IPS-20b (cell line): ENCODE data around the gene CELSR2.

ENCODE experiments used
- H3K27ac ChIP-seq: one replicate; pipeline ENCODE4 v1.5.1; 2013; ENCODE audit warnings: low read length
- H3K27me3 ChIP-seq: 2 replicates; pipeline ENCODE4 v1.6.1; 2013; ENCODE audit warnings: mild to moderate bottlenecking, low read length, inconsistent platforms; ENCODE audit not compliant: insufficient read depth
- H3K36me3 ChIP-seq: 2 replicates; pipeline ENCODE4 v1.6.1; 2013; ENCODE audit warnings: low read depth, mild to moderate bottlenecking, inconsistent platforms, low read length, moderate library complexity; ENCODE audit not compliant: insufficient read depth
- H3K4me1 ChIP-seq: 2 replicates; pipeline ENCODE4 v1.6.1; 2013; ENCODE audit warnings: mild to moderate bottlenecking, control low read depth, inconsistent platforms, low read length, moderate library complexity; ENCODE audit not compliant: insufficient read depth
- H3K4me3 ChIP-seq: 2 replicates; pipeline ENCODE4 v1.5.1; 2013; ENCODE audit warnings: mild to moderate bottlenecking, low read length, inconsistent platforms
- H3K9ac ChIP-seq: 2 replicates; pipeline ENCODE4 v1.6.1; 2013; ENCODE audit warnings: low read depth, mild to moderate bottlenecking, inconsistent platforms, low read length, moderate library complexity
- H3K9me3 ChIP-seq: 2 replicates; pipeline ENCODE4 v1.6.1; 2013; ENCODE audit warnings: mild to moderate bottlenecking, low read depth, low read length, inconsistent platforms; ENCODE audit not compliant: insufficient read depth

The CELSR2 gene

DNA sequence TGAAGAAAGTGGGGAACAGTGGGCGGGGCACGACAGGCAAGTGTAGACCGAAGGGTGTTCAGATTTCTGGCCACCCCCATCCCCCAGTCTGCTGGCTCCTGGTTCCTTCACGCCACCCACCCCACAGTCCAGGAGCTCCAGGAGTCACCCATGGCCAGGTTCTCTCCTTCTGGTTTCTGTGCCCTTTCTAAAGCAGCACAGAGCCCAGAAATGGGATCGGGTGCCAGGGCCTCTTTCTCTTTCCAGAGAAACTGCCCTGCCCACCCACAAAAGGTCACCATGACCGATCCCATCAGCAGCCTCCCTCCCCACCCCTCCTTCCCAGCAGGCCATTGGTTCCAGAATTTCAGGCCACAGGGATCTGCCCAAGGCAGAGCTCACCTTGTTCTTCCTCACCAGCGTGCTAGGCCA lies 3.2 kb upstream of the CELSR2 start:
- Histone ChIP-seq H3K9ac (no peak overlapping the region), H3K9me3 (no peaks in the 10 kb centered on the region), H3K4me3 (no peak overlapping the region), H3K27me3 (peaks cover 32% of the 10 kb centered on the region), H3K4me1 (peaks cover 11% of the 10 kb centered on the region; the same call in 1 of the 2 replicates), H3K27ac (no peak overlapping the region), H3K36me3 (peaks cover 1% of the 10 kb centered on the region; the same call in 1 of the 2 replicates)

DNA sequence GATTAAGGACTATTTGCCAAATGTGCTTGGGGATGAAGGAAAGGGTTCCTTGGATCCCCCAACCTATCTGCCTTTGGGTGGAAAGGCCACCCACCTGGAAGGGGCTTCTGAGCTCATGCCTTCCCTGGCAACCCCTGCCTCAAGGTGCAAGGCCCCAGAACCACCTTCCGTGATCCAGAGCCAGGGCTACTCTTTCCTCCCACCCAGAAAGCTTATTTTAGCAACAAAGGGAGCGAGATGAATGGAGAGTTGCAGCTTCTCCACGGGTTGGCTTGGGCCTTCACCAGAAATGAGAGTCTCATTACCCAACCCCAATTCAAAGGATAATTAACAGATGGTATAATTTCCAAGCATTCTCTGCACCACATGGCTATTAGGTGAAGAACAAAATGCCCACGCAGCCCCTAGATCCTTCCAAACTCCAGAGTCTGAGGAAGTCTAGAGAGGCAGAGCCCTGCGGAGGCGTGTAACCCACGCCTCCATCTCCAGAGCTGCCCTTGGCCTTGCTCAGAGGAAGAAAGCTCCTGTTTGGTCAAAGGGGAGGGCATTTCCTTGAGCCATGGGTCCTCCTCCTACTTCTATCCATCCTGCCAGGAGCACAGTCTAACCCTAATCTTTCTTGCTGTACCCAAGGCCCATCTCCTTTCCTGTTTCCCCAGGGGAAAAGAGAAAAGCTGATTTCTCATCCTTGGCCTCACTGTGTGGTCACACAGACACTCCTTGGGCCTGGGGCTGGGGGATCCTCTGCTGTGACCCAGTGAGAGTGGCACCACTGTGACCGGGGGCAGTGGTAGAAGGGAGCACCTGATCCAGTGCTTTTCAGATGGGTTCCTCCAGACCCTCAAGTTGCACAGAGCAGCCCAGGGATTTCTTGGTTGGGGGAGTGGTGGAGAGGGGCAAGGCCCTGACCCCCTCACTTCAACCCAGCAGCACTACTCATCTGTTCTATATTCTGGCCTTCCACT lies 1.7 kb upstream of the CELSR2 start:
- Histone ChIP-seq H3K4me1 (peaks cover 7% of the 10 kb centered on the region; the same call in 1 of the 2 replicates), H3K9ac (no peak overlapping the region), H3K4me3 (no peak overlapping the region), H3K27me3 (peaks cover 32% of the 10 kb centered on the region), H3K9me3 (no peaks in the 10 kb centered on the region), H3K36me3 (peaks cover 15% of the 10 kb centered on the region; the same call in 1 of the 2 replicates), H3K27ac (no peak overlapping the region)

DNA sequence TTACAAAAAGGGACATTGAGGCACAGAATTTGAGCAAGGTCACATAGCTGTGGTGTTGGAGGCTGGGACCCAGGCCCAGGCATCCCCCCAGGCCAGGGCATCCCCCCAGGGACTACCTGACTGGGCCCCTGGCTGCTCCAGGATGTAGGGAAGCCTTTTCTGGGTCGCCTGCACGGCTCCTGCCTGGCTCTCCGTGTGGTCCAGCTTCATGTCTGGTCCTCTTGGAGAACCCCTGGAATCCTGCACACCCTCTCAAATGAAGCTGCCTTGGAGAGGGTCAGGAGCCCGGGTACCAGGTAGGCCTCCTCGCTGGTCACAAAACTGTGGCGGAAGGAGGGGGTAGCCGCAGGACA lies 919 bp upstream of the CELSR2 start:
- peaks cover 32% of the 10 kb centered on the region for H3K27me3 ChIP-seq
- no peaks in the 10 kb centered on the region for H3K9me3 ChIP-seq
- H3K4me1 ChIP-seq = peaks cover 7% of the 10 kb centered on the region; the same call in 1 of the 2 replicates
- H3K36me3 ChIP-seq = peaks cover 15% of the 10 kb centered on the region; the same call in 1 of the 2 replicates
- H3K9ac ChIP-seq = no peak overlapping the region
- H3K4me3 ChIP-seq = no peak overlapping the region
- H3K27ac ChIP-seq = no peak overlapping the region

DNA sequence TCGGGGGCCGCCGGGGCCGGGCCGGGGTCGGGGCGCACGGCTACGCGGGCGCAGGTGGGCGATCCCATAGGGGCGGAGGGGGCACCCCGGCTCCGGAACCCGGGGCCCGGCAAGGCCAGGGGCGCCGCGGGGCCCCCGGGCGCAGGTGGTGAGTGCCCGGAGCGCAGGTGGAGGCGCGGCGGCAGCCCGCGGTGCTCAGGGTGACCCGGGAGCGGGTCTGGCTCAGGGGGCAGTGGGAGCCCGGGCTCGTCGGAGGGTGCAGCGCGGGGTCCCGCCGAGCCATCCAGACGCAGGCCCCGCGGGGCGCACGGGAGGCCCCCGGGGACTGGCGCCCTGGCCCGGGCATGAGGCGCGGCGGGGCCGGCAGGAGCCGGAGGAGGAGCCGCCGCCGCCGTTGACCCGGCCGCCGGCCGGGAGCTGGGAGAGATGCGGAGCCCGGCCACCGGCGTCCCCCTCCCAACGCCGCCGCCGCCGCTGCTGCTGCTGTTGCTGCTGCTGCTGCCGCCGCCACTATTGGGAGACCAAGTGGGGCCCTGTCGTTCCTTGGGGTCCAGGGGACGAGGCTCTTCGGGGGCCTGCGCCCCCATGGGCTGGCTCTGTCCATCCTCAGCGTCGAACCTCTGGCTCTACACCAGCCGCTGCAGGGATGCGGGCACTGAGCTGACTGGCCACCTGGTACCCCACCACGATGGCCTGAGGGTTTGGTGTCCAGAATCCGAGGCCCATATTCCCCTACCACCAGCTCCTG lies 489 bp downstream of the CELSR2 start:
- Histone ChIP-seq H3K9ac (peak overlapping the region; percentile 63; the same call in 1 of the 2 replicates), H3K4me1 (peaks cover 21% of the 10 kb centered on the region; the same call in 1 of the 2 replicates), H3K27me3 (peaks cover 32% of the 10 kb centered on the region), H3K4me3 (peak overlapping the region; percentile 60; the same call in 1 of the 2 replicates), H3K27ac (no peak overlapping the region), H3K9me3 (no peaks in the 10 kb centered on the region), H3K36me3 (peaks cover 15% of the 10 kb centered on the region; the same call in 1 of the 2 replicates)

DNA sequence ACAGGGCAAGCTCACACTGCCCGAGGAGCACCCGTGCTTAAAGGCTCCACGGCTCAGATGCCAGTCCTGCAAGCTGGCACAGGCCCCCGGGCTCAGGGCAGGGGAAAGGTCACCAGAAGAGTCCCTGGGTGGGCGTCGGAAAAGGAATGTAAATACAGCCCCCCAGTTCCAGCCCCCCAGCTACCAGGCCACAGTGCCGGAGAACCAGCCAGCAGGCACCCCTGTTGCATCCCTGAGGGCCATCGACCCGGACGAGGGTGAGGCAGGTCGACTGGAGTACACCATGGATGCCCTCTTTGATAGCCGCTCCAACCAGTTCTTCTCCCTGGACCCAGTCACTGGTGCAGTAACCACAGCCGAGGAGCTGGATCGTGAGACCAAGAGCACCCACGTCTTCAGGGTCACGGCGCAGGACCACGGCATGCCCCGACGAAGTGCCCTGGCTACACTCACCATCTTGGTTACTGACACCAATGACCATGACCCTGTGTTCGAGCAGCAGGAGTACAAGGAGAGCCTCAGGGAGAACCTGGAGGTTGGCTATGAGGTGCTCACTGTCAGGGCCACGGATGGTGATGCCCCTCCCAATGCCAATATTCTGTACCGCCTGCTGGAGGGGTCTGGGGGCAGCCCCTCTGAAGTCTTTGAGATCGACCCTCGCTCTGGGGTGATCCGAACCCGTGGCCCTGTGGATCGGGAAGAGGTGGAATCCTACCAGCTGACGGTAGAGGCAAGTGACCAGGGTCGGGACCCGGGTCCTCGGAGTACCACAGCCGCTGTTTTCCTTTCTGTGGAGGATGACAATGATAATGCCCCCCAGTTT lies 1.3 kb downstream of the CELSR2 start:
- H3K36me3 ChIP-seq = peaks cover 15% of the 10 kb centered on the region; the same call in 1 of the 2 replicates
- peaks cover 32% of the 10 kb centered on the region for H3K27me3 ChIP-seq
- no peaks in the 10 kb centered on the region for H3K9me3 ChIP-seq
- H3K9ac ChIP-seq = no peak overlapping the region
- H3K27ac ChIP-seq = no peak overlapping the region
- H3K4me1 ChIP-seq = peaks cover 27% of the 10 kb centered on the region; the same call in 1 of the 2 replicates
- peak overlapping the region; percentile 60; the same call in 1 of the 2 replicates for H3K4me3 ChIP-seq

DNA sequence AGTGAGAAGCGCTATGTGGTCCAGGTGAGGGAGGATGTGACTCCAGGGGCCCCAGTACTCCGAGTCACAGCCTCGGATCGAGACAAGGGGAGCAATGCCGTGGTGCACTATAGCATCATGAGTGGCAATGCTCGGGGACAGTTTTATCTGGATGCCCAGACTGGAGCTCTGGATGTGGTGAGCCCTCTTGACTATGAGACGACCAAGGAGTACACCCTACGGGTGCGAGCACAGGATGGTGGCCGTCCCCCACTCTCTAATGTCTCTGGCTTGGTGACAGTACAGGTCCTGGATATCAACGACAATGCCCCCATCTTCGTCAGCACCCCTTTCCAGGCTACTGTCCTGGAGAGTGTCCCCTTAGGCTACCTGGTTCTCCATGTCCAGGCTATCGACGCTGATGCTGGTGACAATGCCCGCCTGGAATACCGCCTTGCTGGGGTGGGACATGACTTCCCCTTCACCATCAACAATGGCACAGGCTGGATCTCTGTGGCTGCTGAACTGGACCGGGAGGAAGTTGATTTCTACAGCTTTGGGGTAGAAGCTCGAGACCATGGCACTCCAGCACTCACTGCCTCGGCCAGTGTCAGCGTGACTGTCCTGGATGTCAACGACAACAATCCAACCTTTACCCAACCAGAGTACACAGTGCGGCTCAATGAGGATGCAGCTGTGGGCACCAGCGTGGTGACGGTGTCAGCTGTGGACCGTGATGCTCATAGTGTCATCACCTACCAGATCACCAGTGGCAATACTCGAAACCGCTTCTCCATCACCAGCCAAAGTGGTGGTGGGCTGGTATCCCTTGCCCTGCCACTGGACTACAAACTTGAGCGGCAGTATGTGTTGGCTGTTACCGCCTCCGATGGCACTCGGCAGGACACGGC lies 2.2 kb downstream of the CELSR2 start:
- H3K9ac ChIP-seq = no peak overlapping the region
- peaks cover 32% of the 10 kb centered on the region for H3K27me3 ChIP-seq
- H3K9me3 ChIP-seq = no peaks in the 10 kb centered on the region
- no peak overlapping the region for H3K27ac ChIP-seq
- peaks cover 15% of the 10 kb centered on the region; the same call in 1 of the 2 replicates for H3K36me3 ChIP-seq
- no peak overlapping the region for H3K4me3 ChIP-seq
- H3K4me1 ChIP-seq = peaks cover 27% of the 10 kb centered on the region; the same call in 1 of the 2 replicates

DNA sequence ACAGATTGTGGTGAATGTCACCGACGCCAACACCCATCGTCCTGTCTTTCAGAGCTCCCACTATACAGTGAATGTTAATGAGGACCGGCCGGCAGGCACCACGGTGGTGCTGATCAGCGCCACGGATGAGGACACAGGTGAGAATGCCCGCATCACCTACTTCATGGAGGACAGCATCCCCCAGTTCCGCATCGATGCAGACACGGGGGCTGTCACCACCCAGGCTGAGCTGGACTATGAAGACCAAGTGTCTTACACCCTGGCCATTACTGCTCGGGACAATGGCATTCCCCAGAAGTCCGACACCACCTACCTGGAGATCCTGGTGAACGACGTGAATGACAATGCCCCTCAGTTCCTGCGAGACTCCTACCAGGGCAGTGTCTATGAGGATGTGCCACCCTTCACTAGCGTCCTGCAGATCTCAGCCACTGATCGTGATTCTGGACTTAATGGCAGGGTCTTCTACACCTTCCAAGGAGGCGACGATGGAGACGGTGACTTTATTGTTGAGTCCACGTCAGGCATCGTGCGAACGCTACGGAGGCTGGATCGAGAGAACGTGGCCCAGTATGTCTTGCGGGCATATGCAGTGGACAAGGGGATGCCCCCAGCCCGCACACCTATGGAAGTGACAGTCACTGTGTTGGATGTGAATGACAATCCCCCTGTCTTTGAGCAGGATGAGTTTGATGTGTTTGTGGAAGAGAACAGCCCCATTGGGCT lies 3.0 kb downstream of the CELSR2 start:
- H3K4me1 ChIP-seq = peaks cover 27% of the 10 kb centered on the region; the same call in 1 of the 2 replicates
- no peaks in the 10 kb centered on the region for H3K9me3 ChIP-seq
- H3K9ac ChIP-seq = no peak overlapping the region
- no peak overlapping the region for H3K4me3 ChIP-seq
- H3K36me3 ChIP-seq = peaks cover 15% of the 10 kb centered on the region; the same call in 1 of the 2 replicates
- no peak overlapping the region for H3K27ac ChIP-seq
- H3K27me3 ChIP-seq = peaks cover 28% of the 10 kb centered on the region

DNA sequence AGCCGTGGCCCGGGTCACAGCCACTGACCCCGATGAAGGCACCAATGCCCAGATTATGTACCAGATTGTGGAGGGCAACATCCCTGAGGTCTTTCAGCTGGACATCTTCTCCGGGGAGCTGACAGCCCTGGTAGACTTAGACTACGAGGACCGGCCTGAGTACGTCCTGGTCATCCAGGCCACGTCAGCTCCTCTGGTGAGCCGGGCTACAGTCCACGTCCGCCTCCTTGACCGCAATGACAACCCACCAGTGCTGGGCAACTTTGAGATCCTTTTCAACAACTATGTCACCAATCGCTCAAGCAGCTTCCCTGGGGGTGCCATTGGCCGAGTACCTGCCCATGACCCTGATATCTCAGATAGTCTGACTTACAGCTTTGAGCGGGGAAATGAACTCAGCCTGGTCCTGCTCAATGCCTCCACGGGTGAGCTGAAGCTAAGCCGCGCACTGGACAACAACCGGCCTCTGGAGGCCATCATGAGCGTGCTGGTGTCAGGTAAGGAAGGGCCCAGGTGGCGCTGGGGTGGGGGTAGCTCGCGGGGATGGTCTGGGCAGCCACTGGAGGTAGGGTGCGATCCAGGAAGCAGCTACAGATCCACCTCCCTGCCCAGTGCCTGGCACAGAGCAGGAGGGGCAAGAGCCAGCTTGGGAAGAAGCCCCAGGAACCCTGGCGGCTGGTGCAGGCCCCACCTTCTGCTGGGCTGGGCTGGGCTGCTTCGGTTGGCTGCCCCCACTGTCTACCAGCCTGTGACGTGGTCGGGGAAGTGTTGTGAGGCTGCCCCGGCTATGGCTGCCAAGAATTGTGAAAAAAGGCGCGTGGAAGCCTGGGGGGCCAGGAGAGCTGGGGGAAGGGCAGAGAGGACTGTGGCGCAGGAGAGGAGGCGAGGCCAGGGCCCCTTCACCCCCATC lies 3.8 kb downstream of the CELSR2 start:
- peaks cover 20% of the 10 kb centered on the region for H3K27me3 ChIP-seq
- H3K9ac ChIP-seq = peak overlapping the region; percentile 77; the same call in 1 of the 2 replicates
- H3K9me3 ChIP-seq = no peaks in the 10 kb centered on the region
- H3K4me3 ChIP-seq = no peak overlapping the region; the same call in 1 of the 2 replicates
- H3K36me3 ChIP-seq = peaks cover 15% of the 10 kb centered on the region; the same call in 1 of the 2 replicates
- H3K27ac ChIP-seq = peak overlapping the region; percentile 60
- H3K4me1 ChIP-seq = peaks cover 27% of the 10 kb centered on the region; the same call in 1 of the 2 replicates
